Iris pigment epithelial cell (primary cell): ENCODE data around the gene SIMC1.
"Not testable (repeated sequence)": the region's sequence is repeated elsewhere in the genome, so short reads cannot be mapped to it uniquely, and the experiment has no call there.

Source experiments
- DNase-seq: peaks from one replicate; pipeline ENCODE4 v3.0.0-alpha.2; 2011; ENCODE audit warnings: low read depth

The SIMC1 gene

DNA sequence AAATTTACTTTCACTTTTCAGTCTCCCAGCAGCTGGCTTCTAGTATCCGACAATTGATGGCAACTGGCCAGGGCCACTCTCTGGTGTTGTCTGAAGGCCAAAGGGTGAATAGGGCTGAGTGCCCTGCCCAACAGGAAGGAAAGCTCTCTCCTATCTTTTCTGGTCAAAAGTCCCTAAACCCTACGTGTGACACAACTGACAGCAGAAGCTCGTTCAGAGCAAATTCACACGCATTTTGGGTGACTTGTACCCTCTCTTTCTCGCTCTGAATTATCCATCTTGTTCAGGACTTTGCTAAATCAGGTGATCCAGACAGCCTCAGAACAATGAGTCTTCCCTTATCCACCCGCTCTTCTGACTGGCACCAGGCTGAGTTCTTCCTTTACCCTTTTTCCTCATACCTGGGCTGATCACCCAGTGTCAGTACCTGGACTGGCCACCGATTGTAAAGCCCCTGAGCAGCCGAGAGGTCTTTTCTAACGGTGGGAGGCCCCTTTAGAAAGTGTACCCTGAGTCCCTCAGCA lies 21.8 kb upstream of the SIMC1 start:
- DNase-seq = not testable (repeated sequence)

DNA sequence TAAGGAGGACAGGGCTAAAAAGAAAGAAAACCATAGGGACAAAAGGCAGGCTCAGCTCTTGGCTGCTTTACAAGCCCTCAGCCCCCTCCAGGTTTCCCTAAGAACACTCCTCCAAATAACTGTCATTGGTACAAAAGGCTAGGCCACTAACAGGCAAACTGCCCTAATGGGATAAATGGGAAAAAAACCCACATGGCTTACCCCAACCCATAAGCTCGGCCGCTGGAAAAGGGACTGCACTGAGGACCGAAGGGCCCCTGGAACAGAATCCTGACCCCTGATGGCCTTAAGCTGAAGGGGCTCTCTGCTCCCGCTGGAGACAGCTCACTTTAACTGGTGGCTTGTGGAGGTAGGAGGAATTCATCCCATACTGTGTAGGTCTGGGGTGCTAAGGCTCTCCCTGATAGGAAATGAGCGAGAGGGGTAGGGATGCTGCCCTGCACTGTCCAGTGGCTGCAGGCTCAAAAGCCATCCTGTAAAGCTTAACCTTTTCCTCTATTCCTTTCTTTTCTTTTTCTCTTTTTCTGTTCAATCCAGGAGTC lies 21.0 kb upstream of the SIMC1 start:
- not testable (repeated sequence) for DNase-seq

DNA sequence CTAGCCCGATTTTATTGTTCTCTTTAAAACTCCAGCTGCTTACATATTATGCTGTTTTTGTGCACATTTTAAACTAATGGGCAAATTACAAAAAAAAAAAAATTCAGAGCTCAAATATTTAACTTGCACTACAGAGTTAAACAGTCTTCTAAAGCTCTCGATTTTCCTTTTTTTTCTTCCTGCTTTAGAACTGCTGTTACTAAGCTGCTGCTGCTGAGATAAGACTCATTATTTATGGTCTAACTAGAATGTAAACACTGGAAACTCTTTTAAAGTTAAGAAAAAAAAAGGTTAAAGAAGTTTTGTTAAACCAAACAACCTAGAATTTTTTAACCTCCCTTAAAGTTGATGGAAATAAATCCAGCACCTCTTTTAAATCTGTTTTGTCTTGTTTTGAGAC lies 20.5 kb upstream of the SIMC1 start:
- DNase-seq = not testable (repeated sequence)

DNA sequence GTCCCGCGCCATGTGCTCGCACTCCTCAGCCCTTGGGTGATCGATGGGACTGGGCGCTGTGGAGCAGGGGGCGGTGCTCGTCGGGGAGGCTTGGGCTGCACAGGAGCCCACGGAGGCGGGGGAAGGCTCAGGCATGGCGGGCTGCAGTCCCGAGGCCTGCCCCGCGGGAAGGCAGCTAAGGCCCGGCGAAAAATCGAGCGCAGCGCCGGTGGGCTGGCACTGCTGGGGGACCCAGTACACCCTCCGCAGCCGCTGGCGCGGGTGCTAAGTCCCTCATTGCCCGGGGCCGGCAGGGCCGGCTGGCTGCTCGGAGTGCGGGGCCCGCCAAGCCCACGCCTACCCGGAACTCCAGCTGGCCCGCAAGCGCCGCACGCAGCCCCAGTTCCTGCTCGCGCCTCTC lies 16.2 kb upstream of the SIMC1 start:
- not testable (repeated sequence) for DNase-seq

DNA sequence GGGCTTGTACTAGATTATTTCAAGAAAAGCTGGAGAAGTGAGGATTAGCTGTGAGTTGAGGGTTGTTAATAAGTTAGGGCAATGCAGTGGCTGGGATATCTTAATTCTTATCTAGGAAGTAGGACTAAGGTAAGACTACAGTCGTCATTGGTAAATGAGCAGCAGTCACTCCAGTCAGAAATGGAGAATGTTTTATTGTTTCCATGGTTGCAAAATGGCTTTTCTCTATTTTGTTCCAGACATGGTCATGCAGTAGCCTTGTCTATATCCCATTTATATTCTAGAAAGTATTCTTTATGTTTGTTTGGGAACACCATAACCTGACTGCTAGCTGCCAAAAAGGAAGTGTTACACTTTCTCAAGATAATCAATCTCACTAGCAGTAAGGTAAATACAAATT lies 9.9 kb upstream of the SIMC1 start:
- DNase-seq = not testable (repeated sequence)

DNA sequence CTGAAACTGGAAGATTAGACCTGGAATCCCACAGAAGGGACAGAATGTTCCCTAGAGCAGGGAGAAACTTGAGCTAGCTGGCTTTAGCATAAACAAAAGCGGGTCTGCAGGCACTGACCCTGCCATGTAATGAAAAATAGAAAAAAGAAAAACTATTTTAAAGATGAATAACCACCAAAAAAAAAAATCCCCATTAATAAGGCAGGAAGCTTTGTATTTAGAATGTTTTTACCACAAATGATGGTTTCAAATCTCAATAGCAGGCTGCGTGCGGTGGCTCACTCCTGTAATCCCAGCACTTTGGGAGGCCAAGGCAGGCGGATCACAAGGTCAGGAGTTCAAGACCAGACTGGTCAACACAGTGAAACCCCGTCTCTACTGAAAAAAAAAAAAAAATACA lies 5.0 kb upstream of the SIMC1 start:
- not testable (repeated sequence) for DNase-seq

DNA sequence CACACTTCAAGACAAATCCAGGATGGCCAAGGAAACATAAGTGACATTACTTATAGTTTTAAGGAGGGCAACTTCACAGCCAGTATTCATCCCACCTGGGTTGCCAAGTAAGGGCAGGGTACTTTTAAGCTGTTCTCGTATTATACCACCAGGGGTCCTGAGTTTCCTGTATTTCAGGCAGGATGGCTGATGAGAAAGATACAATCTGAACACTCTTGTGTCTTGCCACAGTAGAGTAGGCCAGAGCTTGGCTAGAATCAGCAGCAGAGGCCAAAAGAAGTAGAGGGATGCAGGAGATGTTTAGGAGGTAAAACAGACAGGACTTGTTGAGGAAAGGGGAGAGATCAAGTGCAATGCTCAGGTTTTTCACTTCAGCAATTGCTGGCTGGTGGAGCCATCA lies 3.1 kb upstream of the SIMC1 start:
- peak; percentile 43 for DNase-seq

DNA sequence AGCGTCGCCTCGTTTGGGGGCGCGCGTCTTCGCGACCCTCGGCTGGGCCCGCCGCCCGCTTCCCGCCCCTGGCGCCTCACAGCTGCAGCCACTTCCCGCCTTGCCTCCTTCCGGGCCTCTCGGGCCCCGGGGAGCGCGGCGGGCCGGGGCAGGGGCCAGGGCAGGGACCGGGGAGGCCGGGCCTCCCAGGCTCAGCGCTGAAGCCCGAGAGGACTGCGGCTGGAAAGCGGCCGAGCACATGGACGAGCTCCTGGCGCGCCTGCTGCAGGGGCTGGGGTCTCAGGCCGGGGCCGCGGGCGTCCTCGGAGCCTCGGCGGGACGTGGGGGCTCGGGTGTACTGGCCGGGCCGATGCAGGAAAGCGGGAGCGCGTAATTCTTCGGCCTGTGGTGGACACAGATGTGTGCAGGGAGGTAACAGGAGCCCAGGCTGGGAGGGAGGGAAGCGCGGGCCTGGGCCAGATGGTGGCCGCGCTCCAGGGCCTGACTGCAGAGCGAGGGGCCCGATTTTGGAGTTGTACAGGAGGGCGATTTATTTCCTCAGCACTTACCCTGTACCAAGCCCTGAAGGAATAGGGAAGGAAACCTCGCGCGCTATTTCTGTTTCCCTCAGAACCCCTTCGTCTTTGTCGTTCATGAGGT lies 540 bp downstream of the SIMC1 start:
- DNase-seq = not testable (repeated sequence)

DNA sequence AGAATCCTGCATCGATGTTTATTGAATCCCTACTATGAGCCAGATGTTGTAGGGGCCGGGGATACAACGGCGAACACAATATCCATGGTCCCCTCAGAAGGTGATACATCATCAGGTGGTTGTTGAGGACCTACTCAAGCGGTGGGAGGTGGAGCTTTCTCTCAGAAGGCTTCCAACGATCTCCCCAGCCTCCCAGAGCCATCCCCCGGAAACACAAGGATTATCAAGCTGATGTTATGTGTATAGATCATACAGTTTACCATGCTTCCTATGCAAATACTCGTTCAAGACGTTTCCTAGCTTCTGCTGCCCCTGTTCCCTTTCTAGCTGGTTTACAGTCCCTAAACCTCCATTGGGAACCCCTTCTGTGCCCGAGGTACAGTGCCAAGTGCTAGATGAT lies 1.1 kb downstream of the SIMC1 start:
- not testable (repeated sequence) for DNase-seq

DNA sequence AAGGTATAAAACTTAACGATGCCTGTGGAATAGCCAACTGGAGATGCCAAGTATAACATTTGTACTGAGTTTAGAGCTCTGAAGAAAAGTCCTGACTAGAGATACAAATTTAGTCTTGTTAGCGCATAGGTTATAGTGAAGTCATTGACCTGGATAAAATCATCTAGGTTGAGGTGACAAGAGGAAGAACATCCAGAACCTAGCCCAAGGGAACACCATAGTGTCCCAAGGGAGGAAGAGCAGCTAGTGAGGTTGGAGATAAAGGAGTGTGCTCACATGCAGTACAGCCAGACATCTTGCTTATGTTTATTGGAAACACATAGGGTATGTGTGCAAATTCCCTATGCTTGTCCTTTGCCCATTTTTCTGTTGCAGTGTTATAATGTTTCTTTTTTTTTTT lies 6.1 kb downstream of the SIMC1 start:
- DNase-seq = not testable (repeated sequence)

DNA sequence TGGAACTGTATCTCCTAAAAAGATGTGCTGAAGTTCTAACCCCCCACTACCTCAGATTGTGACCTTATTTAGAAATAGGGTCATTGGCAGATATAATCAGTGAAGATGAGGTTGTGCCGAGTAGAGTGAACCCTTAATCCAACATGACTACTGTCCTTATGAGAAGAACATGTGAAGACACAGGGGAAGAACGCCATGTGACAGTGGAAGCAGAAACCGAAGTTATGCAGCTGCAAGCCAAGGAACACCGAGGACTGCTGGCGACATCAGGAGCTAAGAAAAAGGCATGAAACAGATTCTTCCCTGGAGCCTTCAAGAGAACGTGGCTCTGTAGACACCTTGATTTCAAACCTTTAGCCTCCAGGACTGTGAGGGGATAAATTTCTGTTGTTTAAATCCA lies 6.8 kb downstream of the SIMC1 start:
- DNase-seq = not testable (repeated sequence)

DNA sequence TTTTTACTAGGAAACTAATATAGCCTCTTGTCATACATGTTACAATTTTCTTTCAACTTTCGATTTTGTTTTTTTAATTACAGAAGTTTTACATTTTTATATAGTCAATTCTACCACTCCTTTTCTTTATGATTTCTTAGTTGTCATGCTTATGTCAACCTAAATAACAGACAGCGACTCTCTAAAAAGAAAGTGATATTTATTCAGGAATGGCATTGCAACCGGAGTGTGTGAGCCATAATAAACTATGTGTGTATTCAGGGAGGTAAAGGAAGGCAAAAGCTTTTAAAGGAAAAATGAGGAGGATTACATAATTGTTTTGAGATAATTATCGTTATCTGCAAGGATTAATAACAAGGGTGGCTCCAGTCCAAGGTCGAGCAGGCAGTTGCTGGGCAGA lies 7.3 kb downstream of the SIMC1 start:
- not testable (repeated sequence) for DNase-seq

DNA sequence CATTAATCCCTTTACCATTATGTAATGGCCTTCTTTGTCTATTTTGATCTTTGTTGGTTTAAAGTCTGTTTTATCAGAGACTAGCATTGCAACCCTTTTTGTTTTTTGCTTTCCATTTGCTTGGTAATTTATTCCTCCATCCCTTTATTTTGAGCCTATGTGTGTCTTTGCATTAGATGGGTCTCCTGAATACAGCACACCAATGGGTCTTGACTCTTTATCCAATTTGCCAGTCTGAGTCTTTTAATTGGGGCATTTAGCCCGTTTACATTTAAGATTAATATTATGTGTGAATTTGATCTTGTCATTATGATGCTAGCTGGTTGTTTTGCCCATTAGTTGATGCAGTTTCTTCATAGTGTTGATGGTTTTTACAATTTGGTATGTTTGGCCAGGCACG lies 12.5 kb downstream of the SIMC1 start:
- not testable (repeated sequence) for DNase-seq

DNA sequence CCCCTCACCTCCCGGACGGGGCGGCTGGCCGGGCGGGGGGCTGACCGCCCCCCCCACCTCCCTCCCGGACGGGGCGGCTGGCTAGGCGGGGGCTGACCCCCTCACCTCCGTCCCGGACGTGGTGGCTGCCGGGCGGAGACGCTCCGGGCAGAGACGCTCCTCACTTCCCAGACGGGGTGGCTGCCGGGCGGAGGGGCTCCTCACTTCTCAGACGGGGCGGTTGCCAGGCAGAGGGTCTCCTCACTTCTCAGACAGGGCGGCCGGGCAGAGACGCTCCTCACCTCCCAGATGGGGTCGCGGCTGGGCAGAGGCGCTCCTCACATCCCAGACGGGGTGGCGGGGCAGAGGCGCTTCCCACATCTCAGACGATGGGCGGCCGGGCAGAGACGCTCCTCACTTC lies 13.9 kb downstream of the SIMC1 start:
- not testable (repeated sequence) for DNase-seq

DNA sequence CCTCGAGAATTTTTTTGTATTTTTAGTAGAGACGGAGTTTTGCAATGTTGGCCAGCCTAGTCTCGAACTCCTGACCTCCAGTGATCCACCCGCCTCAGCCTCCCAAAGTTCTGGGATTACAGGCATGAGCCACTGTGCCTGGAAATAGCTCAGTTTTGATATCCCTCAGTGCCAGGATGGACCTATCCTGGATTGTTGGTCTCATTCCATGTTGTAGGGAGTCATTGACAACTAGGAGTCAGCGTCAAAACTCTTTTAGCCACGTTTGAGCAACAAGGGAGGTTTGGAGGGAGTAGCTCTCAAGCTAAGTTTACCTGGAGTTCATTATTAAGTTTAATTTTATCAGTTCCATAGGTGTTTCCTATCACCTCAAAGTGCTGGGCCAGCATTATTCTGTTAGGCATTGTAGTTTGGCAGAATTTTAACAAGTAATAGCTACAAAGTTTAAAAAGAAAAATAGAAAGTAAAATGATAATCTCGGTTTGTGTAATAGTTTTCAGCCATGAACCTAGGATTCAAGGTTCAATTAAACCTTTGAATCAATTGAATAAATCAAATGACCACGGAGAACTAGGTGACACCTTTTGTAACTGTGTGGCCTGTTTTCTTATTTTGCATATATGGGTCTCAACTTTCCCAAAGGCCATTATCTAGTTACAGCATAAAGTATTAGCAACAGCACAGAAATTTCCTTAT lies 15.3 kb downstream of the SIMC1 start:
- not testable (repeated sequence) for DNase-seq

DNA sequence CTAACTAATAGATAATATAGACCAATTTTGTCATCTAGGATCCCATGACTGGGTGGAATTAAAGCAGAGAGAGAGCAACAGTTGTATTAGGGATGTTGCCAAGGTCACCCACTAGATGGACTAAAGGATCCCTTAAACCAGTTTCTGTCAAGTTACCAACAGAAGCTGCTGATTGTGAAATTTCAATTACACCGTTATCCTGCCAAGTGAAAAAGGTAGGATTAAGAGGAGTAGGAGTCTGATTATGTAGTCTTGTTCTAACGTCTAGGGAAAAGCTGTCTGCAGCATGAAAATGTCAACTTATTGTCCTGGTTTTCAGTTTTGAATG lies 15.8 kb downstream of the SIMC1 start:
- DNase-seq = peak; percentile 33

DNA sequence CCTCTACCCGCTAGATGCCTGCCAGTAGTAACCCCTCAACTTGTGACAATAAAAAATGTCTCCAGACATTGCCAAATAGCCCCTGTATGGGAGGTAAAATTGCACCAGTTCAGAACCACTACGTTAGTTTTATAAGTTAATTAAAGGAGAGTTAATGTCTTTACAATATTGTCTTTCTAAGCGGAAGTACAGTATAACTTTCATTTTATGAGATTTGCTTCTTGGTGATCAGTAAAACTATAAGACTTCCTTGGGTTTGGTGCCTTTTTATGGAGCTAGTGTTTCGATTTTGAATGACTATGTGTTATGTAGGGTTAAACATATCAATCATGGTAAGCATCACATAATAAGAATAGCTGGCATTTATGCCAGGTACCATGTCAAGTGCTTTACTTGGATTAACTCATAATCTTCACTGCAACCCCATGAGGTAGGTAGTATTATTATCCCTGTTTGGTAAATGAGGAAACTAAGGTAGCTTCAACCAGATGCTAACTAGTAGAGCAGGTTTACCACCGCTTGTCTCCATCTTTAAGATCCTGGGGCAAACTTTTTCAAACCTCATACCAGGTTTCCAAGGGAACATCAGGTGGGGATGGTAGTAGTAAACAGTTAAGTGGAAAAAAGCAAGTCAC lies 19.8 kb downstream of the SIMC1 start:
- DNase-seq = not testable (repeated sequence)

DNA sequence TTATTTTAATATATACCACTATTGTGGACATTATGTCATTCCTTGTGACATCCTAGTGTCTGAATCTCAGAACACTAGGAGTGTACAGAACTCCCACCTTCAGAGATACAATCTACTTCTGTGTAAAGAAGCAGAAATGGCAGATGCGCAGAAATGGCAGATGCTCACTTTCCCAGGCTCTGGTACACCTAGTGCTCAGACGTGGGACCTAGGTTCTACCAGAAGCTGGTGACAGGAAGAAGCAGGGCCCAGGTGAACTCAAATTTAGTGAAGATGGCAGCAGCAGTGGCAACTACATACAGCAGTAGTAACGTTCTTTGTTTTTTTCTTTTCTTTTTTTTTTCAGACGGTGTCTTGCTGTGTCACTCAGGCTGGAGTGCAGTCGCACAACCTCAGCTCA lies 22.5 kb downstream of the SIMC1 start:
- DNase-seq = not testable (repeated sequence)

DNA sequence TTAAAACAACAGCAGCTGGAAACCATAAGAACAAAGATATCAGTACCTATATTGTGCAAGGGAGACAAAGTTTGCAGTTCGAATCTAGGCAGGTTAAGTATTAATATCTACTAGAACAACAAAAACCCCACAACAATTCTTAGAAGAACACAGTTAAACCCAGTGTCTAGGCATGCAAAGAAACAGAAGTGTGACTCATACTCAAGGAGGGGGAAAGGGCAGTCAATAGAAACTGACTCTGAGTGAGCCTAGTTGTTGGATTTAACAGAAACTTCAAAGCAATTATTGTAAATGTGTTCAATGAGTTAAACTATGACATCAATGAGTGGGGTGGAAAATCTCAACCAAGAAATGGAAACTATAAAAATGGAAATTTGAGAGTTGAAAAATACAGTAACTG lies 28.2 kb downstream of the SIMC1 start:
- not testable (repeated sequence) for DNase-seq

DNA sequence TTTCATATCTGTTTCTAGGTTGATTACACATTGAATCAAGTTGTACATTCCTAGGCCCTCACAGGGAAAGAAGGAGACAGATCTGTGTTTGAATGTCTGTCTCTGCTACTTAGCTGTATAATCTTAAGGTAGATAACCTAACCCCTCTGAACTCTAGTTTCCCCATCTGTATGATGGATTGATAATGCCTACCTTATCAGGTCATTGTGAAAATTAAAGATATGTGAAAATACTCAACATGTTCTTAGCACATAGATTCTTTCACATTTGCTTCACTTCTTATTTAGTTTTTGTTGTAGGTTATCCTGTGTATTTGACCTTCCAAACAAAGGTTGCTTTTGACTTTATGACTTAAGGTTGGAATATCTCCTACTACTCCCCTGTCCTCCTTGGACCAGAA lies 50.8 kb downstream of the SIMC1 start:
- not testable (repeated sequence) for DNase-seq

DNA sequence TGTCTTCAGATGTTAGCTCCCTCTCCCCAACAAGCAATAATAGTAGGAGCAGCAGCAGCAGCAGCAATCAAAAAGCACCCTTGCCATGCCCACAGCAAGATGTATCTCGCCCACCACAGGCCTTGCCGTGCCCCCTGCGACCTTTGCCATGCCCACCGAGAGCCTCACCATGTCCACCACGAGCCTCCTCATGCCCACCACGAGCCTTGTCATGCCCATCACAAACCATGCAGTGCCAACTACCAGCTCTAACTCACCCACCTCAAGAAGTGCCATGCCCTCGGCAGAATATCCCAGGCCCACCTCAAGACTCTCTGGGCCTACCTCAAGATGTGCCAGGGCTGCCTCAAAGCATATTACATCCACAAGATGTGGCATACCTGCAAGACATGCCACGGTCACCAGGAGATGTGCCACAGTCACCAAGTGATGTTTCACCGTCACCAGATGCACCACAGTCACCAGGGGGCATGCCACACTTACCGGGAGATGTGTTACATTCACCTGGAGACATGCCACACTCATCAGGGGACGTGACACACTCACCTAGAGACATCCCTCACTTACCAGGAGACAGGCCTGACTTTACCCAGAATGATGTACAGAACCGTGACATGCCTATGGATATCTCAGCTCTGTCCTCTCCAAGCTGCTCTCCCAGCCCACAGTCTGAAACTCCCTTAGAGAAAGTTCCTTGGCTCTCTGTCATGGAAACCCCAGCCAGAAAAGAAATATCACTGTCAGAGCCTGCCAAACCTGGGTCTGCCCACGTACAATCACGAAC lies 52.0 kb downstream of the SIMC1 start:
- not testable (repeated sequence) for DNase-seq

DNA sequence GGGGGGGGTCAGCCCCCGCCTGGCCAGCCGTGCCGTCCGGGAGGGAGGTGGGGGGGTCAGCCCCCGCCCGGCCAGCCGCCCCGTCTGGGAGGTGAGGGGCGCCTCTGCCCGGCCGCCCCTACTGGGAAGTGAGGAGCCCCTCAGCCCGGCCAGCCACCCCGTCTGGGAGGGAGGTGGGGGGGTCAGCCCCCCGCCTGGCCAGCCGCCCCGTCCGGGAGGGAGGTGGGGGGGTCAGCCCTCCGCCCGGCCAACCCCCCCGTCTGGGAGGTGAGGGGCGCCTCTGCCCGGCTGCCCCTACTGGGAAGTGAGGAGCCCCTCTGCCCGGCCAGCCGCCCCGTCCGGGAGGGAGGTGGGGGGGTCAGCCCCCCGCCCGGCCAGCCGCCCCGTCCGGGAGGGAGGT lies 67.1 kb downstream of the SIMC1 start:
- not testable (repeated sequence) for DNase-seq
